BLaER1 (cell line): ENCODE data around the gene TEDC2.

ENCODE experiments used
- H3K27ac ChIP-seq: shearing (Covaris generic); formaldehyde crosslinking; 2 replicates; pipeline ENCODE4 v1.8.1; 2022
- H3K27me3 ChIP-seq: shearing (Covaris generic); formaldehyde crosslinking; 2 replicates; pipeline ENCODE4 v1.8.1; 2022
- H3K36me3 ChIP-seq: shearing (Covaris generic); formaldehyde crosslinking; 2 replicates; pipeline ENCODE4 v1.8.1; 2022
- H3K4me1 ChIP-seq: shearing (Covaris generic); formaldehyde crosslinking; 2 replicates; pipeline ENCODE4 v1.8.1; 2022
- H3K4me2 ChIP-seq: shearing (Covaris generic); formaldehyde crosslinking; 2 replicates; pipeline ENCODE4 v1.8.1; 2022
- H3K4me3 ChIP-seq: shearing (Covaris generic); formaldehyde crosslinking; 2 replicates; pipeline ENCODE4 v1.8.1; 2022
- H3K9ac ChIP-seq: shearing (Covaris generic); formaldehyde crosslinking; 2 replicates; pipeline ENCODE4 v1.8.1; 2022
- H3K9me3 ChIP-seq: shearing (Covaris generic); formaldehyde crosslinking; 2 replicates; pipeline ENCODE4 v1.8.1; 2022
- H4K20me1 ChIP-seq: shearing (Covaris generic); formaldehyde crosslinking; 2 replicates; pipeline ENCODE4 v1.8.1; 2022
- Cebpa-rat ChIP-seq: shearing (Covaris generic); IDR thresholded peaks from 2 replicates; pipeline ENCODE4 v1.8.1; 2022

The TEDC2 gene

GRCh38 chr16:2462031-2462866 lies 2.3 kb downstream of the TEDC2 start:
- TF ChIP-seq Cebpa-rat: no peak
- peaks cover 82% of the 10 kb centered on the region for H3K4me1 ChIP-seq
- H3K27me3 ChIP-seq: no peaks in the 10 kb centered on the region
- no peak overlapping the region for H3K27ac ChIP-seq
- peaks cover 32% of the 10 kb centered on the region for H3K36me3 ChIP-seq
- H3K4me3 ChIP-seq: no peak overlapping the region
- H4K20me1 ChIP-seq: peaks cover 48% of the 10 kb centered on the region
- no peaks in the 10 kb centered on the region for H3K9me3 ChIP-seq
- peak overlapping the region; percentile 99; the same call in 1 of the 2 replicates for H3K4me2 ChIP-seq
- no peak overlapping the region; the same call in 1 of the 2 replicates for H3K9ac ChIP-seq

- H3K36me3 ChIP-seq: peaks cover 20% of the 10 kb centered on the region
- peaks cover 83% of the 10 kb centered on the region for H3K4me1 ChIP-seq
- H3K9me3 ChIP-seq: no peaks in the 10 kb centered on the region
- no peak overlapping the region for H3K27ac ChIP-seq
- peaks cover 29% of the 10 kb centered on the region for H4K20me1 ChIP-seq
- H3K9ac ChIP-seq: no peak overlapping the region
- peak overlapping the region; percentile 37 for H3K4me2 ChIP-seq
- H3K27me3 ChIP-seq: no peaks in the 10 kb centered on the region
- H3K4me3 ChIP-seq: no peak overlapping the region
- TF ChIP-seq Cebpa-rat: no peak
Measured at GRCh38 chr16:2464333-2464732, 4.4 kb downstream of the TEDC2 start.

GRCh38 chr16:2465653-2466415 lies 5.9 kb downstream of the TEDC2 start:
- H4K20me1 ChIP-seq: peaks cover 22% of the 10 kb centered on the region
- peaks cover 89% of the 10 kb centered on the region for H3K4me1 ChIP-seq
- peaks cover 19% of the 10 kb centered on the region for H3K36me3 ChIP-seq
- H3K27ac ChIP-seq: no peak overlapping the region
- no peaks in the 10 kb centered on the region for H3K27me3 ChIP-seq
- no peak overlapping the region; the same call in 1 of the 2 replicates for H3K9ac ChIP-seq
- TF ChIP-seq Cebpa-rat: no peak
- no peak overlapping the region for H3K4me3 ChIP-seq
- peak overlapping the region; percentile 99; the same call in 1 of the 2 replicates for H3K4me2 ChIP-seq
- H3K9me3 ChIP-seq: no peaks in the 10 kb centered on the region

- peaks cover 87% of the 10 kb centered on the region for H3K4me1 ChIP-seq
- H3K27ac ChIP-seq: peak overlapping the region; percentile 94
- no peaks in the 10 kb centered on the region for H3K9me3 ChIP-seq
- peak overlapping the region; percentile 85 for H3K9ac ChIP-seq
- H3K4me2 ChIP-seq: peak overlapping the region; percentile 99
- TF ChIP-seq Cebpa-rat: no peak
- H3K4me3 ChIP-seq: peak overlapping the region; percentile 98
- peaks cover 9% of the 10 kb centered on the region for H3K36me3 ChIP-seq
- no peaks in the 10 kb centered on the region for H3K27me3 ChIP-seq
- peaks cover 14% of the 10 kb centered on the region; the same call in 1 of the 2 replicates for H4K20me1 ChIP-seq
Measured at GRCh38 chr16:2466667-2467527, 7.0 kb downstream of the TEDC2 start.

GRCh38 chr16:2467528-2468232 lies 7.8 kb downstream of the TEDC2 start:
- Histone ChIP-seq H4K20me1 (peaks cover 21% of the 10 kb centered on the region), H3K9ac (peak overlapping the region; percentile 85), H3K27ac (peak overlapping the region; percentile 94), H3K4me3 (peak overlapping the region; percentile 98), H3K27me3 (no peaks in the 10 kb centered on the region), H3K4me1 (peaks cover 87% of the 10 kb centered on the region), H3K36me3 (peaks cover under 1% of the 10 kb centered on the region; the same call in 1 of the 2 replicates), H3K9me3 (no peaks in the 10 kb centered on the region), H3K4me2 (peak overlapping the region; percentile 99)
- no peak for TF ChIP-seq Cebpa-rat

- peak overlapping the region; percentile 85 for H3K9ac ChIP-seq
Measured at GRCh38 chr16:2468233-2468724, 8.4 kb downstream of the TEDC2 start.

GRCh38 chr16:2468725-2469398 lies 9.0 kb downstream of the TEDC2 start:
- no peak for TF ChIP-seq Cebpa-rat
- H3K4me1 ChIP-seq: peaks cover 87% of the 10 kb centered on the region
- H4K20me1 ChIP-seq: peaks cover 24% of the 10 kb centered on the region
- H3K36me3 ChIP-seq: no peaks in the 10 kb centered on the region
- H3K4me3 ChIP-seq: peak overlapping the region; percentile 98
- peak overlapping the region; percentile 94 for H3K27ac ChIP-seq
- no peaks in the 10 kb centered on the region for H3K9me3 ChIP-seq
- H3K4me2 ChIP-seq: peak overlapping the region; percentile 99
- H3K27me3 ChIP-seq: no peaks in the 10 kb centered on the region
- peak overlapping the region; percentile 85 for H3K9ac ChIP-seq

More at GRCh38 chr16:2468233-2468724, 8.4 kb downstream of the TEDC2 start:
- Histone ChIP-seq H3K27ac (peak overlapping the region; percentile 94), H3K9me3 (no peaks in the 10 kb centered on the region), H3K4me3 (peak overlapping the region; percentile 98), H3K4me2 (peak overlapping the region; percentile 99), H4K20me1 (peaks cover 26% of the 10 kb centered on the region), H3K27me3 (no peaks in the 10 kb centered on the region), H3K4me1 (peaks cover 89% of the 10 kb centered on the region), H3K36me3 (no peaks in the 10 kb centered on the region)
- TF ChIP-seq Cebpa-rat: no peak
